Measurements from ENCODE around the gene AQP6. TPM values are rescaled to one million over a fixed set of nuclear protein-coding genes. Genes with fewer than 3 reads are reported as not detected.
A peak's percentile ranks its signal among the peaks of the same experiment; 100 is the strongest.

AQP6 gene
- total RNA-seq, 2 donors from 2014 or later, result 0.20 TPM; not detected in 1

DNA sequence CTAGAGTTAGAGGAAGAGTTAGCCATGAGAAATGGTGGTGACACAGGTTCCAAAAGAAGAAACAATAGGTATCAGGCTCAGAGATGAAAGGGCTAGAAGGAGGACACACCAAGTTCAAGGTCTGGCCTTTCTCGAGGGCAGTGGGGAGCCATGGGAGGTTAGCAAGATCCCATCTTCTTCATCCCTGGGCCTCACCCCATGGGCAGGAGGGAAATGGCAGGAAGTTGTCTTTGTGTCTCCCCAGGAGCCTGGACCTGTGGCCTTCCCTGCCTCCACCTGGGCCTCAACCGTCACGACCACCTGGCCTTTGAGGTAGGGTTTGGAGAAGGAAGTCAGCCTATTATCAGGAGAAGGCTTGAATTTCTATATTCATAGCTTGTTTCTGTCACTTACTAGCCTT lies 28.0 kb upstream of the AQP6 start:
- H3K27me3 ChIP-seq (ENCODE audit: control insufficient read depth, insufficient read depth, low read length, poor library complexity, severe bottlenecking), result peaks cover 64% of the 10 kb centered on the region
- Mint-ChIP-seq H3K36me3 (ENCODE audit: low read depth) (no peaks in the 10 kb centered on the region), H3K4me1 (peaks cover 17% of the 10 kb centered on the region), H3K4me3 (no peak overlapping the region), H3K27me3 (ENCODE audit: insufficient read depth) (peaks cover 90% of the 10 kb centered on the region), H3K27ac (no peak overlapping the region), H3K9me3 (no peaks in the 10 kb centered on the region)
- no peak overlapping the region for H3K27ac ChIP-seq (ENCODE audit: low read depth, low read length)
- no peak overlapping the region for H3K9ac ChIP-seq (ENCODE audit: extremely low read depth, low read length, poor library complexity, severe bottlenecking)
- H3K36me3 ChIP-seq (ENCODE audit: control insufficient read depth, insufficient read depth, low read length), result no peaks in the 10 kb centered on the region
- H3K4me3 ChIP-seq (ENCODE audit: low read length), result no peak overlapping the region
- TF ChIP-seq, protein P1, sequence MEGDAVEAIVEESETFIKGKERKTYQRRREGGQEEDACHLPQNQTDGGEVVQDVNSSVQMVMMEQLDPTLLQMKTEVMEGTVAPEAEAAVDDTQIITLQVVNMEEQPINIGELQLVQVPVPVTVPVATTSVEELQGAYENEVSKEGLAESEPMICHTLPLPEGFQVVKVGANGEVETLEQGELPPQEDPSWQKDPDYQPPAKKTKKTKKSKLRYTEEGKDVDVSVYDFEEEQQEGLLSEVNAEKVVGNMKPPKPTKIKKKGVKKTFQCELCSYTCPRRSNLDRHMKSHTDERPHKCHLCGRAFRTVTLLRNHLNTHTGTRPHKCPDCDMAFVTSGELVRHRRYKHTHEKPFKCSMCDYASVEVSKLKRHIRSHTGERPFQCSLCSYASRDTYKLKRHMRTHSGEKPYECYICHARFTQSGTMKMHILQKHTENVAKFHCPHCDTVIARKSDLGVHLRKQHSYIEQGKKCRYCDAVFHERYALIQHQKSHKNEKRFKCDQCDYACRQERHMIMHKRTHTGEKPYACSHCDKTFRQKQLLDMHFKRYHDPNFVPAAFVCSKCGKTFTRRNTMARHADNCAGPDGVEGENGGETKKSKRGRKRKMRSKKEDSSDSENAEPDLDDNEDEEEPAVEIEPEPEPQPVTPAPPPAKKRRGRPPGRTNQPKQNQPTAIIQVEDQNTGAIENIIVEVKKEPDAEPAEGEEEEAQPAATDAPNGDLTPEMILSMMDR (conservative IDR thresholded peaks at IDR 0.05), result no peak
- H3K4me1 ChIP-seq (ENCODE audit: control insufficient read depth, insufficient read depth, low read length), result peaks cover under 1% of the 10 kb centered on the region
- no peaks in the 10 kb centered on the region for H3K9me3 ChIP-seq (ENCODE audit: control insufficient read depth, low read length)
- DNase-seq, result no peak
- 93 to 100% methylated on average over 1 to 3 of the region's 3 CpGs for WGBS, 2 experiments (ENCODE audit: insufficient coverage in 1 of 2, insufficient read length in 1 of 2)

DNA sequence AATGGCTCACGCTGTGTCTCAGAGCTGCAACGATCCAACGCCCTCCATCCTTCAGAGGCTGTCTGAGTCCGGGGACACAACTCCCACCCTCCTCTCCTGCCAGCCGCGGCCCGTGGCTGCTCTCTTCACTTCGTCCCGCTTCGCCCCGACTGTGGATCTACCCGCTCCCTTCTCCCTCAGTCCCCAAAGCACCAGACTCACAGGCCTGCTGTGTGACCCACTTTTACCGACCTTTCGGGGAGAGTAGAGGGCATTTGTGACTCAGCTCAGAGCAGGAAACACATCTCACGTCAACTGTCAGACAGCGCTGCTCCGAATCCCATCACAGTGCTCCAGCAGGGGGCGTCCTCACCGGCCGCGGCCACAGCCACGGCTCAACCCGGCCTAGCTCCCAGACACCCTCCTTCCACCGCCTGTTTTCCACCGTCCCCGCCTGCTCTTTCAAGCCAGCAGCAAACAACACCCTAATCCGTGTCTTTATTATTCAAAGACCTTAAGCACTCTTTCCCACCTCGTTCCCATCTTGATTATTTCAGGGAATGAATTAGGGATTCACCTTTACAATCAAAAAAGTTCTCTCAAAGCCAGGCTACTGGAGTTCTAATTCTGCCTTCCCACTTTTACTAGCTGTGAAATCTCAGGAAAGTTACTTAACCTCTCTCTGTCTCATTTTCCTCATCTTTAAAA lies 27.2 kb upstream of the AQP6 start:
- Mint-ChIP-seq H3K27me3 (ENCODE audit: insufficient read depth) (peaks cover 96% of the 10 kb centered on the region), H3K27ac (no peak overlapping the region), H3K4me1 (peaks cover 17% of the 10 kb centered on the region), H3K36me3 (ENCODE audit: low read depth) (no peaks in the 10 kb centered on the region), H3K4me3 (peak overlapping the region; percentile 42), H3K9me3 (no peaks in the 10 kb centered on the region)
- no peaks in the 10 kb centered on the region for H3K4me1 ChIP-seq (ENCODE audit: control insufficient read depth, insufficient read depth, low read length)
- H3K4me3 ChIP-seq (ENCODE audit: low read length), result peak overlapping the region; percentile 70
- H3K9ac ChIP-seq (ENCODE audit: extremely low read depth, low read length, poor library complexity, severe bottlenecking), result no peak overlapping the region
- 13 to 21% methylated on average over 11 to 28 of the region's 28 CpGs for WGBS, 2 experiments (ENCODE audit: insufficient coverage in 1 of 2, insufficient read length in 1 of 2)
- no peak overlapping the region for H3K27ac ChIP-seq (ENCODE audit: low read depth, low read length)
- TF ChIP-seq, protein P1 (conservative IDR thresholded peaks at IDR 0.05), result peak; percentile 97
- H3K9me3 ChIP-seq (ENCODE audit: control insufficient read depth, low read length), result no peaks in the 10 kb centered on the region
- H3K36me3 ChIP-seq (ENCODE audit: control insufficient read depth, insufficient read depth, low read length), result no peaks in the 10 kb centered on the region
- H3K27me3 ChIP-seq (ENCODE audit: control insufficient read depth, insufficient read depth, low read length, poor library complexity, severe bottlenecking), result peaks cover 66% of the 10 kb centered on the region
- DNase-seq, result peak; percentile 99

DNA sequence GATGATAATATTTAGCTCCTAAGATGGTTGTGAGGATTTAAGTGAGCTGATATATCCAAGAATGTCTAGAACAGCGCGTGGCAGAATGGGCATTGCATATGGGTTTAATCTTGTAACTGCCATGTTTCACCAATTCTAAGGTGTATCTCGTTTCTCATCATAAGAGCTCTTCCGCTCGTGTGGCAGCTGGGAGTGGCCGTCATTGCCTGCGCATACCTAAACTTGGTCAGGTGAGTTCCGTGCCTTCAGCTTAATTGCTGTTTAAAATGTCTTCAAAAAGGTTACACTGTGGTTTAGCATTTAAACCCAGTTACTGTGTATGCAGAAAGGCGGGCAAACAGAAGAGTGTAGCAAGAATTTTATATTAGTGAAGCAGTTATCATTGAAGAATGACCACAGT lies 26.7 kb upstream of the AQP6 start:
- peaks cover 97% of the 10 kb centered on the region for H3K27me3 Mint-ChIP-seq (ENCODE audit: insufficient read depth)
- WGBS, 2 experiments (ENCODE audit: insufficient coverage in 1 of 2, insufficient read length in 1 of 2), result 69 to 90% methylated on average over 9 of the region's 9 CpGs
- no peak overlapping the region for H3K4me3 Mint-ChIP-seq
- H3K36me3 ChIP-seq (ENCODE audit: control insufficient read depth, insufficient read depth, low read length), result no peaks in the 10 kb centered on the region
- no peak overlapping the region for H3K4me3 ChIP-seq (ENCODE audit: low read length)
- no peaks in the 10 kb centered on the region for H3K4me1 ChIP-seq (ENCODE audit: control insufficient read depth, insufficient read depth, low read length)
- peaks cover 17% of the 10 kb centered on the region for H3K4me1 Mint-ChIP-seq
- no peak overlapping the region for H3K27ac ChIP-seq (ENCODE audit: low read depth, low read length)
- no peaks in the 10 kb centered on the region for H3K9me3 ChIP-seq (ENCODE audit: control insufficient read depth, low read length)
- TF ChIP-seq, protein P1 (conservative IDR thresholded peaks at IDR 0.05), result no peak
- DNase-seq, result peak; percentile 70
- H3K27me3 ChIP-seq (ENCODE audit: control insufficient read depth, insufficient read depth, low read length, poor library complexity, severe bottlenecking), result peaks cover 66% of the 10 kb centered on the region
- H3K9ac ChIP-seq (ENCODE audit: extremely low read depth, low read length, poor library complexity, severe bottlenecking), result no peak overlapping the region
- H3K9me3 Mint-ChIP-seq, result no peaks in the 10 kb centered on the region
- H3K27ac Mint-ChIP-seq, result no peak overlapping the region
- H3K36me3 Mint-ChIP-seq (ENCODE audit: low read depth), result no peaks in the 10 kb centered on the region

Measured in endodermal cell (in vitro differentiated cells).